ENCODE measurements around the gene NRXN3.

GRCh38 chr14:78181270-78181669 lies 11.1 kb downstream of the NRXN3 start:
- no peak for TF ChIP-seq CTCF (IDR thresholded peaks at IDR 0.05)
- TF ChIP-seq EP300 (IDR thresholded peaks at IDR 0.05): no peak
- TF ChIP-seq POLR2A (IDR thresholded peaks at IDR 0.05): no peak

Data from stomach (tissue), 4 donors.